ENCODE data around the gene PPIL4. TPM values are rescaled to one million over a fixed set of nuclear protein-coding genes. Genes with fewer than 3 reads are reported as not detected.

Gene PPIL4
- total and polyA plus RNA-seq, 2 donors (not counting 3 experiments of a cell fraction or from before 2014, with no cell fraction given) = 2.2 to 27.8 TPM

DNA sequence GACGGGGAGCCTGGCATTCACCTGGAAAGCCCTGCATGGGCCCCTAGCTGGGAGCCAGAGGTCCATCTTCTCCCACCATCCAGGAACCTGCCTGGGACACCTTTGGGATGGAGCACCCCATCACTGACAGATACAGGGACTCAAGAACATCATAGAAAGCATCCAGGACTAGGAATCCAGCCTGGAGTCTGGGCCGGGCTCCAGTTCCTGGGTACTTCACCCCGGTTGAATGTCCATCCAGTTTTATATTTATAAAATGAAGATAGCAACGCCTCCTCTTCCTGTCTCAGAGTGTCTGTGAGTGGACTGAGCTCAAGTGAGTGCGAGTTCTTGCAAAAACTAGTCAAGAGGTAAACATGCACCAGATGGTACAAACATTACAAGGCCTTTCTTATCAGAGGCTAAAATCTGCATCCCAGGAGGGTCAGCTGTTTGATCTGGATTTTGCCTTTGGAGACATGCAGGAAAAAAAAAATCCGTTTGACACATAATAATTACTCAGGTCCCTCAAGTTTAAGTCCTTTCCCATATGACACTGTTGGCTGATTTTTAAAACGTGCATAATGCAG, 88.4 kb downstream of the PPIL4 start:
- dilution Hi-C loops (cut with MboI; ENCODE audit: extremely low pct_ligation_motif_present, low sequenced_read_pairs) (no loop called here), intact Hi-C loops (cut with micrococcal nuclease) (no loop called here)
- Histone ChIP-seq H3K79me2 (ENCODE audit: control insufficient read depth, insufficient read depth, low read length) (no peaks in the 10 kb centered on the region), H3K36me3 (ENCODE audit: control insufficient read depth in 2 of 2, extremely low read depth in 1 of 2, insufficient read depth in 2 of 2, low read length in 2 of 2) (no peaks in the 10 kb centered on the region), H3K27ac (ENCODE audit: insufficient read depth, low read depth, low read length) (no peak overlapping the region), H2AFZ (ENCODE audit: low read depth, low read length) (no peak overlapping the region), H3K27me3 (ENCODE audit: control insufficient read depth in 2 of 2, insufficient read depth in 2 of 2, low read length in 2 of 2) (peaks cover 13 to 20% of the 10 kb centered on the region in 2 experiments), H3K9ac (replicated peaks; ENCODE audit: extremely low read depth, insufficient read depth, low read length) (no peak overlapping the region), H3K9me3 (replicated peaks; ENCODE audit: control insufficient read depth, insufficient read depth, low read length) (no peaks in the 10 kb centered on the region), H3K4me2 (ENCODE audit: insufficient read depth, low read length) (no peak overlapping the region), H3K9me1 (replicated peaks; ENCODE audit: control insufficient read depth, extremely low read depth, insufficient read depth, low read length) (no peaks in the 10 kb centered on the region), H4K20me1 (replicated peaks; ENCODE audit: control insufficient read depth, extremely low read depth, insufficient read depth, low read length) (no peaks in the 10 kb centered on the region), H3K4me1 (ENCODE audit: control insufficient read depth, extremely low read depth, insufficient read depth, low read length) (no peaks in the 10 kb centered on the region), H3K4me3 (replicated peaks in 1 of 3; ENCODE audit: insufficient read depth in 1 of 3, low read depth in 1 of 3, low read length in 3 of 3) (no peak overlapping the region)
- no peak for DNase-seq (ENCODE audit: low read depth, low spot score)
- POLR2A ChIA-PET = no interaction called here
- CTCF ChIA-PET = interaction anchor here (0.9 kb wide), 1 partner anchor 14 kb away, joined by 4 read pairs; no protein-coding TSS in a partner anchor
- FAIRE-seq = no peak
- TF ChIP-seq EZH2 (IDR thresholded peaks at IDR 0.05; ENCODE audit: borderline replicate concordance, low read depth, low read length, severe bottlenecking) (no peak), POLR2A (IDR thresholded peaks at IDR 0.05; ENCODE audit: low read depth, low read length) (no peak), GATA2 (IDR thresholded peaks at IDR 0.05; ENCODE audit: insufficient read depth, insufficient read length, low read depth, low read length) (no peak), POLR2AphosphoS5 (IDR thresholded peaks at IDR 0.05; ENCODE audit: insufficient read depth, low read depth, low read length) (no peak), FOS (IDR thresholded peaks at IDR 0.05; ENCODE audit: borderline replicate concordance, insufficient read depth, low read length) (no peak), JUN (IDR thresholded peaks at IDR 0.05; ENCODE audit: borderline replicate concordance, insufficient read depth, insufficient read length, low read depth) (no peak), MYC (IDR thresholded peaks at IDR 0.05; ENCODE audit: low read depth, low read length) (no peak)
- TF ChIP-seq, protein P1, sequence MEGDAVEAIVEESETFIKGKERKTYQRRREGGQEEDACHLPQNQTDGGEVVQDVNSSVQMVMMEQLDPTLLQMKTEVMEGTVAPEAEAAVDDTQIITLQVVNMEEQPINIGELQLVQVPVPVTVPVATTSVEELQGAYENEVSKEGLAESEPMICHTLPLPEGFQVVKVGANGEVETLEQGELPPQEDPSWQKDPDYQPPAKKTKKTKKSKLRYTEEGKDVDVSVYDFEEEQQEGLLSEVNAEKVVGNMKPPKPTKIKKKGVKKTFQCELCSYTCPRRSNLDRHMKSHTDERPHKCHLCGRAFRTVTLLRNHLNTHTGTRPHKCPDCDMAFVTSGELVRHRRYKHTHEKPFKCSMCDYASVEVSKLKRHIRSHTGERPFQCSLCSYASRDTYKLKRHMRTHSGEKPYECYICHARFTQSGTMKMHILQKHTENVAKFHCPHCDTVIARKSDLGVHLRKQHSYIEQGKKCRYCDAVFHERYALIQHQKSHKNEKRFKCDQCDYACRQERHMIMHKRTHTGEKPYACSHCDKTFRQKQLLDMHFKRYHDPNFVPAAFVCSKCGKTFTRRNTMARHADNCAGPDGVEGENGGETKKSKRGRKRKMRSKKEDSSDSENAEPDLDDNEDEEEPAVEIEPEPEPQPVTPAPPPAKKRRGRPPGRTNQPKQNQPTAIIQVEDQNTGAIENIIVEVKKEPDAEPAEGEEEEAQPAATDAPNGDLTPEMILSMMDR (IDR thresholded peaks at IDR 0.05; ENCODE audit: extremely low read depth in 1 of 2, insufficient read depth in 1 of 2, low read depth in 1 of 2, low read length in 2 of 2) = no peak
- TF ChIP-seq, protein P2, sequence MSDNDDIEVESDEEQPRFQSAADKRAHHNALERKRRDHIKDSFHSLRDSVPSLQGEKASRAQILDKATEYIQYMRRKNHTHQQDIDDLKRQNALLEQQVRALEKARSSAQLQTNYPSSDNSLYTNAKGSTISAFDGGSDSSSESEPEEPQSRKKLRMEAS (IDR thresholded peaks at IDR 0.05; ENCODE audit: insufficient read depth, insufficient read length) = no peak
- no TSS peak for BruUV-seq (replicated peaks)
